Ascending aorta (tissue), 2 donors: Measurements from ENCODE around the gene ALX3. TPM values are rescaled to one million over a fixed set of nuclear protein-coding genes. Genes with fewer than 3 reads are reported as not detected.

Experiments used
- DNase-seq, 2 donors: peaks; one replicate each; pipeline ENCODE4 v3.0.0-alpha.2; 2019; ENCODE audit warnings: low spot score in 2 of 2
- H3K27ac ChIP-seq, 2 donors: fragments of 200-600 bp; sonication (generic); one replicate each; pipeline ENCODE4 v1.5.1; 2016 to 2017; ENCODE audit warnings: mild to moderate bottlenecking in 1 of 2
- H3K27me3 ChIP-seq: fragments of 200-600 bp; sonication (generic); one replicate; pipeline ENCODE4 v1.5.1; 2017
- H3K36me3 ChIP-seq, 2 donors: fragments of 200-600 bp; sonication (generic); one replicate each; pipeline ENCODE4 v1.5.1; 2016
- H3K4me1 ChIP-seq, 2 donors: fragments of 200-600 bp; sonication (generic); one replicate each; pipeline ENCODE4 v1.5.1; 2016 to 2017; ENCODE audit warnings: mild to moderate bottlenecking in 1 of 2
- H3K4me3 ChIP-seq, 2 donors: fragments of 200-600 bp; sonication (generic); one replicate each; pipeline ENCODE4 v1.5.1; 2016 to 2017; ENCODE audit warnings: mild to moderate bottlenecking in 1 of 2
- H3K9me3 ChIP-seq, 2 donors: fragments of 200-600 bp; sonication (generic); one replicate each; pipeline ENCODE4 v1.5.1; 2016
- CTCF ChIP-seq, 3 experiments: fragments of 200-600 bp in 2 of 3; fragments of 450-650 bp in 1 of 3; sonication (generic) in 2 of 3; IDR thresholded peaks; one replicate each; pipeline ENCODE4 v1.5.1; 2016 to 2019; ENCODE audit warnings: antibody characterized with exemption in 3 of 3, mild to moderate bottlenecking in 1 of 3, moderate library complexity in 1 of 3
- intact Hi-C: fragments of 100-400 bp; cut with DNase I; formaldehyde crosslinking; loops from one replicate; pipeline ENCODE4 v1.15.1; 2023
- total RNA-seq: library from RNA; depleted of rRNA; stranded (reverse); fragments of >200 nt; gene quantifications from one replicate; pipeline ENCODE4 v1.1.0, GENCODE V29; 2016

The ALX3 gene
- total RNA-seq, 1 donor from 2014 or later: not detected

- no peak for TF ChIP-seq CTCF (IDR thresholded peaks at IDR 0.05)
- Histone ChIP-seq H3K27ac (no peak overlapping the region), H3K9me3 (no peaks in the 10 kb centered on the region), H3K4me3 (no peak overlapping the region), H3K36me3 (peaks cover 94 to 97% of the 10 kb centered on the region in 2 donors), H3K27me3 (no peaks in the 10 kb centered on the region), H3K4me1 (no peaks in the 10 kb centered on the region)
- DNase-seq: no peak
- intact Hi-C loops: no loop called here
Measured at GRCh38 chr1:110047463-110047862, 23.0 kb downstream of the ALX3 start.

DNA sequence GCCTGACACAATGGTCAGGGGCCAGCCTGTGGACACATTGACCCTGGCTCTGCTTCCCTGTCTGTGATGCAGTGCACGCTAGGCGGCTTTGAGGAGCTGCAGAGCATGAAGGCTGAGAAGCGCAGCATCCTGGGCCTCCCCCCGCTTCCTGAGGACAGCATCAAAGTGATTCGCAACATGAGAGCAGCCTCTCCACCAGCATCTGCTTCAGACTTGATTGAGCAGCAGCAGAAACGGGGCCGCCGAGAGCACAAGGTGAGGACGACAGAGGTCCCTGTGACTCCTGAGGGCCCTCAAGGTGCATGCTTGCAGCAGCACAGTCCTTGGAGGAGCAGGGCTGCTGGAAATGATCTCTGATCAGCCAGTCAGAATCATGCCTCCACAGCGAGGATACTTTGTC lies 27.5 kb downstream of the ALX3 start:
- H3K4me3 ChIP-seq: no peak overlapping the region
- TF ChIP-seq CTCF (IDR thresholded peaks at IDR 0.05): no peak
- H3K27ac ChIP-seq: no peak overlapping the region
- no peaks in the 10 kb centered on the region for H3K9me3 ChIP-seq
- intact Hi-C loops: no loop called here
- H3K36me3 ChIP-seq: peaks cover 90 to 100% of the 10 kb centered on the region in 2 donors
- H3K27me3 ChIP-seq: no peaks in the 10 kb centered on the region
- DNase-seq: no peak
- H3K4me1 ChIP-seq: no peaks in the 10 kb centered on the region

DNA sequence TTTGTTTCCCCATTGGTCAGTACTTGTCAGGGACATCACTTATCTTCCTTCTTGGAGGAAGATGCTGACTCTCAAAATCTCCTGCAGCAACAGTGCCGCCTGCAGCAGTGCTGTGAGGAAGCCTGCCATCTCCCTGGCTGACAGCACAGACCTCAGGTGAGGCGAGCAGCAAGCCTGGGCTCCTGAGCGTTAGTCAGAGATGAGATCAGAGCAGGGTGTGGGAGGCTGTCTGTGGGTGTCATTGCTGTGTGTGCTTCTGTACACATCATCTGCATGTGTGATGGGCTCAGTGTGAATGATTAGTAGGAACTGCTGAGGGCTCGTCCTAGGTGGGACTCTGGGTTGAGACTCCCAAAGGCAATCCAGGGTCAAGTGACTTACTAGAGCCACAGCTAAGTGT lies 29.9 kb downstream of the ALX3 start:
- no peak overlapping the region for H3K4me3 ChIP-seq
- no peak for DNase-seq
- no peaks in the 10 kb centered on the region for H3K27me3 ChIP-seq
- H3K4me1 ChIP-seq: peaks cover 0 to 2% of the 10 kb centered on the region in 2 donors
- H3K36me3 ChIP-seq: peaks cover 67 to 77% of the 10 kb centered on the region in 2 donors
- TF ChIP-seq CTCF (IDR thresholded peaks at IDR 0.05): no peak
- H3K27ac ChIP-seq: no peak overlapping the region
- no peaks in the 10 kb centered on the region for H3K9me3 ChIP-seq
- intact Hi-C loops: no loop called here

- intact Hi-C loops: loop anchor here (10.0 kb wide), 2 partner anchors 295 to 1225 kb away; partner anchors contain the start of gene RBM15
- no peak for TF ChIP-seq CTCF (IDR thresholded peaks at IDR 0.05)
- no peaks in the 10 kb centered on the region for H3K9me3 ChIP-seq
- peaks cover 0 to 6% of the 10 kb centered on the region in 2 donors for H3K4me1 ChIP-seq
- DNase-seq: no peak
- H3K27ac ChIP-seq: no peak overlapping the region
- H3K27me3 ChIP-seq: no peaks in the 10 kb centered on the region
- H3K4me3 ChIP-seq: no peak overlapping the region
- peaks cover 58 to 68% of the 10 kb centered on the region in 2 donors for H3K36me3 ChIP-seq
Measured at GRCh38 chr1:110039641-110040040, 30.8 kb downstream of the ALX3 start.

DNA sequence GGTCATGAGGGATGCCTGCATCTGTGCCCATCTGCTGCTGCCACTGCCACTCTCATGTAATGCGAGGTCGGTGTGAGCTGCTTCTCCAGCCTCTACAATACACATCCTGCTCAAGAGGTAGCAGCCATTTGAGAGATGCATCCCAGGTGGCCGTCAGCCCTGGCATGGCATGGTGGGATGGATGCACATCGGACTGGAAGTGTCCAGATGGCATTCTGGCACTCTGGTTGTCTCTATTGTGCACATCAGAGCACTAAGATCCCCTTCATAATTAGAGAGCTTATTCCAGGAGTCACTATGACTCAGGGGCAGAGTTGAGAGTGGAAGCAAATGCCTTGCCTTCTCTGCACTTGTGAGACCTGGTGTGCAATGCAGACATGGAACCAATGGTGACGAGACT lies 32.2 kb downstream of the ALX3 start:
- Histone ChIP-seq H3K9me3 (no peaks in the 10 kb centered on the region), H3K27me3 (no peaks in the 10 kb centered on the region), H3K4me1 (peaks cover 0 to 6% of the 10 kb centered on the region in 2 donors), H3K4me3 (no peak overlapping the region), H3K27ac (no peak overlapping the region), H3K36me3 (peaks cover 44 to 55% of the 10 kb centered on the region in 2 donors)
- intact Hi-C loops: loop anchor here (10.0 kb wide), 2 partner anchors 297 to 1223 kb away; partner anchors contain the start of gene RBM15
- TF ChIP-seq CTCF (IDR thresholded peaks at IDR 0.05): no peak
- DNase-seq: no peak
